Astrocyte of the hippocampus (primary cell): ENCODE results near the gene MFNG.

Experiments used
- DNase-seq: peaks from one replicate; pipeline ENCODE4 v3.0.0; 2011; ENCODE audit warnings: low read depth, low spot score

Gene MFNG

GRCh38 chr22:37493979-37494378, 7.8 kb upstream of the MFNG start:
- no peak for DNase-seq

- DNase-seq, result peak; percentile 74
These were observed 6.5 kb upstream of the MFNG start for GRCh38 chr22:37492428-37493344.

DNA sequence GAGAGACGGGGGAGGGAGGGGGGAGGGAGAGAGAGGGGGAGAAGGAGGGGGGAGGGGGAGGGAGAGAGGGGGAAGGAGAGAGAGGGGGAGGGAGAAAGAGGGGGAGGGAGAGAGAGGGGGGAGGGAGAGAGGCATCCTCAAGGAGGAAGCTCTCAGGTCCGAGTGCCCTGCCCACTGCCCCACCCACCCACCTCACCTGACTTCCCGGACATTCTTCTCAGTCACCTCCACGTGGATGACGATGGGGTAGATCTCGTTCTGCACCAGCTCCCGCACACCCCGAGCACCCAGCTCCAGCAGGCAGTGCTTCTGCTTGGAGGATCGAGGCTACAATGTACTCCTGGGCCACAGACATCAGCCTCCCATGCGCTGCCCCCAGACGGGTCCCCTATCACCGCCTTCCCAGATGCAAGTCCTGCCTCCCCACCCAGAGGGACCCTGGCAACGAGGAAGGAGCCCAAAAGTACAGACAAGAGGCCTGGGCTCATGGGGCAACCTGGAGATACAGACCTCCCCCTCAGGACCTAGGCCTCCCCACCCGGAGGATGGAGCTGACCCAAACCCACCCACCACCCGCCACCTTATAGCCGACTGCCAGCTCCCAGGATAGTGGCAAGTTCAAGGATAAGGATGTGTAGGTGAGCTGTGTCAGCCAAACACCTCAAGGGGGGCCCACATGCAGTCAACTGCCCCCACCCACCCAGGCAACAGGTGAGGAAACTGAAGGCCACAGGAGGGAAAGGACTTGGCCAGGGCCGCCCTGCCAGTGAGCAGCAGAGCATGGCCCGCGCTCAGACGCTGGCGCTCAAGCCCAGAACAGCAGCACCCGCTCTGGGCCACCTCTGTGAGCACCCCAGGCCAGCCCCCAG, 5.6 kb upstream of the MFNG start:
- no peak for DNase-seq

DNA sequence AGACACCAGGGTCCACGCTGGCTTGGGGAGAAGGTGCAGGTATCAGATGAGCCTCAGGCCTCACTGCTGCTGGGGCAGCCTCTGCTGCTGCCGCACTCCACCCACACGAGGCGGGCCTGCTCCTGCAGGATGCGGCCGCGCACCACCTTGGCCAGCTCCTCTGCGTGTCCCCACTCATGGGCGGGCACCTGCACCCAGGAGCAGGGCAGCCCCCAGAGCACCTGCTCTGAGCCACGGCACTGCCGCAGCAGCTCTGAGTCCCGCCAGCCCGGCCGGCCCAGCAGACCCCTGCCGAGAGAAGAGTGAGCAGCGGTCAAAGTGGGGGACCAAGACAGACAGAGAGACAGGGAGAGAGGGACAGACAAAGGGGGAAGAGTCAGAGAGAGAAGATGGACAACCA, 4.9 kb upstream of the MFNG start:
- no peak for DNase-seq

DNA sequence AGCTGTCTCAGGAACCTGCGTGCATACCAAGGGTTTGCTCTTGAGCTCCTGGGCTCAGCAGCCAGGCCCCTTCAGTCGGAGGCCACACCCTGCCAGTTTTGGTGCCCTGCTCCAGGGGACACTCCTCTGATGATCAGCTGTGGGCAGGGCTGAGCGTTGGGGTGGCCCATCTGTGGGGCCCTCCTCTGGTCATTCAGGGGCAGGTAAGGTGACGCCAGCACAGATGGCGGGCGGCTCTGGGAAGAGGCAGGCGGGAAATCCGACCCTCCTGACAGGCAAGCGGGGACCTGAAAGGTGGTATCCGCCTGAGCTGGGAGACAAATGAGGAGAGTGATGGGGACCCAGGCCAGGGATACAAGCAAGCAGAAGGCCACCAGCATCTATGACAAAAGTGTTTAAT, 3.8 kb upstream of the MFNG start:
- DNase-seq, result no peak

DNA sequence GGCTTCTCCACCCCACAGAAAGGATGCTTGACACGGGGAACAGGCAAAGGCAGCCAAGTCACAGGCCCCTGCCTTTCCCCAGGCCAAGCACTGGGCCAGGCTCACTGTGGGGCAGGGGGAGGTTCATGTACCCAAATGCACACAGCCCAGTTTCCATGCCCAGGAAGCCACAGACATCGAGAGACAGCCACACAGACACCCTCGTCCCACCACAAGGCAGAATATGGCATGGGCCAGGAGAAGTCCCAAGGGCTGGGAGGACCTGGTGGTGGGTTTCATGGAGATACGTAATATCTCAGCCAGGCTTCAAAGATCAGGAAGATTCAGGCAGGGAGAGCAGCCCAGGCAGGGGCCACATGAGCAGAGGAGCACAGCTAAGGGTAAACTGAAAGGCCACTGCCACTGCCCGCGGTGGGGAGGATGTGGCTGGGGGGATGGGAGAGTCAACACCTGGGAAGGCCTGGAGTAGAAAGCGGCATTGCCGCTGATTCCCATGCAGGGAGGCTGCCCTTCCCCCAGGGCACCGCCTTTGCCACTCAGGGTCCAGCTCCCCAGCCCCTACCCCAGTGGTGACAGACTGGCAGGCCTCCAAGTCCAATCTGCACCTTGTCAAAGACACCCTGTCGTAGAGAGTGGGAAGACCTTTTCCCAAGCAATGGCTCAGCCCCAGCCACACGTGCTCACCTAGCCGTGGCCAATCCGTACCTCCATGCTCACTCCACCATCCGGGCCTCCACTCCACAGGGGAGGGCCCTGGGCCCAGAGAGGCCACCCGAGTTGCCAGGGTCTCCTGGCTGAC, 2.4 kb upstream of the MFNG start:
- no peak for DNase-seq

GRCh38 chr22:37487571-37487970, 1.4 kb upstream of the MFNG start:
- no peak for DNase-seq

DNA sequence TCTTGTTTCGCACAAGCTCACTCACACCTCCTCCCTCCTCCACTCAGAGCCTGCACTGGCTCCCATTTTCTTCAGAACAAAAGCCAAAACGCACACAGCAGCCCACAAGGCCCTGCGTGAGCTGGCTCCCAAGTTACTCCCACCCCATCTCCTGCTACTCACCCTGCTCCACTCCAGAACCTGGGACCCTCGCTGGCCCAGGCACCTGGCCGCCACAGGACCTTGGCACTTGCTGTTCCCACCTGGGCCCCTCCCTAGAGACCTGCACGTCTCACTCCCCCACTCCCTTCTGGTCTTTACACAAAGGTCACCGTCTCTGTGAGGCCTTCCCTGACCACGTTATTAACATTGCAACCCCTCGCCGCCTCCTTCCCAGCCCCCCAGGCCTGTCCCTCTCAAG, 945 bp upstream of the MFNG start:
- DNase-seq, result no peak

DNA sequence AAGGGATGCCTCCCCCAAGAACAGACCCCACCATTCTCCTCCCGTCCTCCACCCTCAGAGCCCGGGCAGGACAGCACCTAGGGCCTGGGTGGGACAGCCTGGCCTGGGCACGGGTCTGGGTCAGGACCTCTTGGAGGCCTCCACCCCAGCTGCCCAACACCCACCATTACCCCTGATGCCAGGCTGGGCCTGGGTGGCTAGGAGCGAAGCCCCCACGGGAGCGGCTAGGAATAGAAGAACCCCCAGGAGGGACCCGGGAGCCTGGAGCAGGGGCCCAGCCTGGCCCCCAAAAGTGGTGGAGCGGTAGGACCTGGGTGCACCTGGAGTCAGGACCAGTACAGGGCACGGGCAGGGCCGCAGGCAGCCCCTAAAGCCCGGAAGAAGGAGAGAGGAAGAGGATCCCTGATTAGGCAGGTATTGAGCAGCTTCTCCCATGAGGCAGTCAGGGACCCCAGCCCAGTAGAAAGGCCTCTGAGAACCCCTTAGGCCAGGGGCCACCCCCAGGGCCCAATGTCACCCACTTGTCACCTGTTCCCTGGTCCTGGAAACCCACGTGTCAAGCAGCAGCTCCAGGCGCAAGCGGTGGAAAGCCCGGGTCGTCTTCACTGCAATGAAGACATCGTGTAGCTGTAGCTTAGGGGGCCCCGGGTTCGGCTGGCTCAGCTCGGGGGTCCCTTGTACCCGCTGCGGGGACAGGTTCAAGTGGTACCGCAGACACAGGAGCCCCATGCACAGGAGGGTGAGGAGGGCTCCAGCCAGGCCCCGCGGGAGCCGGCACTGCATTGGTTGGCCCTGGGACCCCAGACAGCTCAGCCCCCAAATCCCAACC, 575 bp downstream of the MFNG start:
- no peak for DNase-seq

DNA sequence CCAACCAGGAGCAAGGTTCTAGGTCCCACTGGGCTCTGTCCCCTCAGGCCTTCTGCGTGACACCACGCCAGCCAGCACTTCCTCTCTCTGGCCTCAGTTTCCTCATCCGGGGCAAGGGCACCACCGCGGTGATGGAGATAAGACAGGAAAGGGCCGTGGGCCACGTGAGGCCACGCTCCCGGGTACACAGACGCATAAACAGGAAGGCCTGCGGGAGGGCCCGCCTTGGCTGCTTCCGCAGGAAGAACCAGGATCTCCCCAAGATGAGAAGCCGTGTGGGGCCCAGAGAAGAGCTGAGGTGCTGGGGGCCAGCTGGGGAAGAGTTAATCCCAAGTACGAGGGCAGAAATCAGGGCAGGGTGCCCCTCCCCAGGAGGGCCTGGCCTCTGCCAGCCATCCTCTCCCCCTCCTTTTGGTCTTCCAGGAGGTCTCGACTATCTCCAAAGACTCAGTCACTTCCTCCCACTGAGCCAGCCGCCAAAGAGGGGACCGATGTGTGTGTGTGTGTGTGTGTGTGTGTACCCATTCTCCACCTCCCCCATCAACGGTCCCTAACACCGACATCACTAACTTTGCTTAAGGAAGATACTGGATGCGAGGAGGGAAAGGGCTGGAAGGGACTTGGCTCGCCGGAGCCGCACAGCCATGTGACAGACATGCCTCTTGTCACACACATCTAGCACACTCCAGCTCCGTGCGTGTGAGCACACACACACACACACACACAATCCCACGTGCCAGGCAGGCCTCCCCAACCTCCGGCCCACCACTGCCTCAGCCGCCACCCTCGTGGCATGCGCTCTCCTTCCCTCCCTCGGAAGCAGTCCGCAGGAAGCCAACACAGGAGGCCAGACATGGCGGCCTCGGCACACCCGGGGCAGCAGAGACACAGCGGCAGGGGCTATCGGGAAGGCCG, 1.4 kb downstream of the MFNG start:
- no peak for DNase-seq

- no peak for DNase-seq
These were observed 3.1 kb downstream of the MFNG start for GRCh38 chr22:37483050-37483449.

DNA sequence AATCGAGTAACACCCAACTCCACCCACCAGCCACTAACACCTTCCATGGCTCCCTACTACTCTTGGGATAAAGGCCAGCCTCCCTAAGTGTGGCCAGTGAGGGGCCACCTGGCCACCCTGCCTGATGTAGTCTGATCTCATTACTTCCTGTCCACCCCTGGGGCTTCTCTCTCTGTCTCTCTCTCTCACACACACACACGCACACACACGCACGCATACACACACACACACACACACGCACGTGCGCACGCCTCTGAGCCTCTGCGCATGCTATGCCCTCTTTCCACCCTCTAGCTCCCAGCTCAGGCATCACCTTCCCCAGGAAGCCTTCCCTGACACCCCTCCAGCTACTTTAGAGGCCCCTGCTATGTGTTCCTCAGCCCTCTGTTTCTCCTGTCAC, 3.9 kb downstream of the MFNG start:
- no peak for DNase-seq

DNA sequence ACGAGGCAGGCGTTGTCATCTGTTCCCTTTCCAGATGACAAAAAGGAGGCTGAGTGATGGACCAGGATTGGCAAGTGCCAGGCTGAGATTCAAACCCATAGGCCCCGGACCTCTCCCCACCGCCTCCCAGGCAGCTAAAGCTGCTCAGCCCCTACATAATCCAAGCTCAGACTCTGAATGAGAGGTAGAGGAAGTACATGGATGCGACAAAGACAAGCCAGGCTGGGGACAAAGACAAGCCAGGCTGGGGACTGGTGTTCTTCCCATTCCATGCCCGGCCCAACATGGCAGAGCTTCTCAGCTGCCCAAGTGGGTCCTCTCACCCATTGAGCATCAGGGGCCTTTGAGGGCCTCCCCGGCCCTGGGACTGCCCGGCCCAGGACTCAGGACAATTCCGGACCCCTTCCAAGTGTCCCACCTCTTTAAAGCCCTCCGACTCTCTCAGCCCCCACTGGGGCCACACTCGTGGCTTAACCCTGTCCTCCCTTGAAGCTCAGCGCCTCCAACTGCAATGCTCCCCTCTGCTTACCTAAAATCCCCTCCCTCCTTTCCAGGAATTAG, 4.8 kb downstream of the MFNG start:
- DNase-seq, result no peak

DNA sequence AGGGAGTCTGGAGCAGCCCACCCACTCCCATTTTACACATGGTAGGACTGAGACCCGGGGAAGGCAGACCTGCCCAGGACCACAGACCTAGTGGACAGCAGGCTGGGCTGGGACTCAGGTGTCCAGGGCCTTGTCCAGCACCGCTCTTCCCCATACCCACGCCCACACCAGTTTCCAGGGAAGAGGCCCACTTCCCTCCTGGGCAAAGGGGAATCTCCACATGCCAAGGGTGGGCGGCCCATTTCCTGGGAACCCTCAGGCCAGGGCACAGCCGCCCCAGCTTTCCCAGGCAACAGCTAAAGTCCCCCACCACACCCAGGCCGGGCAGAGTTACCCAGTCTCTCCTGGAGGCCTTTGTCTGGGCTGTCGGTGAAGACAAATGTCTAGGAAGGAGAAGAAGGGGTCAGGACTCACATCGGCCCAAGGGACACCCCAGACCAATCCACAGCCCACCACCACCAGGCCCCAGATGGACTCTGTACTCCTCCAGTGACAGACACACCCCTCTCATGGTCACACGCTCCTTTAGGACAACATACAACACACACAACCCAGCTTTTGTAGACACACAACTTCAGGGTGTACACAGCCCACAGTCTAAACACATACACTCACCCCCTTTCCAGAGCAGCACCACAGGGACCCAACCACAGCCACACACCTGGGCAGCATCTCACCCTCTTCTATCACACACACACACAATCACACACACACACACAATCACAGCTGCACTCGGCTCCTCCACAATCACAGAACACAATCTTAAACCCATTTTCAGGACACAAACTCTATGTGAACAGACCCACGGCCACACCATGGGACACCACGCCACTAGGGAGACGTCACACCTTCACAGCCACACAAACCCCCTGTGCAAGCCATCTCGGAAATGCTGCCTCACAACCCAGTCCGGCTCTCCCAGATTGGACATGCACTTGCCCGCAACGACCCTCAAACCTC, 5.5 kb downstream of the MFNG start:
- no peak for DNase-seq

GRCh38 chr22:37479196-37479595, 7.0 kb downstream of the MFNG start:
- no peak for DNase-seq

DNA sequence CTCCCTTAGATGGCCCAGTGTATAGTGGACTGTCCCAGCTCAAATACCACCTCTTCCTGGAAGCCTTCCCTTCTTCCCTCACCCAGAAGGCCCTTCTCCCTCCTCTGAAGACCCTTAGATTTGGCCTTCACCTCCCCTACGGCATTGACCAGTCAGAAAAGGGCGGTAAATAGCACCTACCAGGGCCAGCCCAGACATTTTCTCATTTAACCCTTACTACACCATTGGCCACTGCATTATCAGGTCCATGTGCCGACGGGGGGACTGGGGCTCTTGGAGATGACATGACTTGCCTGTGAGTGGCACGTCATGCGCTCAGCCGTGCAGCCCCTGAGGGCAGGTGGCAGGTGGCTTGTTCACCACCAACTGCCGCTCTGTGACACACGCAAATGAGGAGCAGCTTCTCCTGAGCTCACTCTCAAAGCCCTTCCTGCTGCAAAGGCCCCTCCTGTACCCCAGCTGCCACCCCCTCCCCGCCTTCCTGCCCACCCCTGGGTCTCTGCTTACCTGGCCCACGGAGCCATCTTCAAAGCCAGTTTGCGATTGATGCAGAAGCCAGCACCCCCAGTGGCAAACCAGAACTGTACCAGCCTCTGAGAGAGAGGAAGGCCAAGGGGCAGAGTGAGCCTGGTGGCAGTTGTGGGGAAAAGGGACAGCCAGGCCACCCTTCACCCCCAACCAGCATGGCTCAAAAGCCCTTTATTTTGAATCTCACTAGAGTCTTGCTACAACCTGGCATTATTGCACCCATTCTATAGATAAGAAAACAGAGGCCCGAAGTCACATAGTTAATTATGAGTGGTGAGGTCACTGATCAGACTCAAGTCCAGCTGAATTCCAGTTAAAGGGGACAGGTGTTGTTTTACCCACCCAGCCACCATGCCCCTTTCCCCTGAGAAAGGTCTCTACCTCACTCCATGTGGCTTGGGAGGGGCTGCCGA, 9.5 kb downstream of the MFNG start:
- no peak for DNase-seq

GRCh38 chr22:37474447-37475090, 11.6 kb downstream of the MFNG start:
- no peak for DNase-seq
